WTC11 (cell line): ENCODE data around the gene AFAP1L1. TPM values are rescaled to one million over a fixed set of nuclear protein-coding genes. Genes with fewer than 3 reads are reported as not detected.

Source experiments
- ATAC-seq: fragments of 200-7000 bp; cut with Tn5 transposase; 2 replicates; pipeline ENCODE4 v1.10.0; 2021; ENCODE audit warnings: mild to moderate bottlenecking, moderate library complexity
- CTCF ChIA-PET: fragments of 300-600 bp; sonication (Branson Sonifier 250); formaldehyde crosslinking; loops from one replicate; lab custom pipeline; 2021; ENCODE audit warnings: antibody characterized with exemption; lab: Charles Lee
- POLR2A ChIA-PET: fragments of 350-600 bp; sonication (Branson Sonifier 250); formaldehyde crosslinking; loops from one replicate; lab custom pipeline; 2021; ENCODE audit warnings: antibody characterized with exemption; lab: Charles Lee
- DNase-seq: peaks from one replicate; pipeline ENCODE4 v3.0.0; 2021; ENCODE audit warnings: low spot score
- H3K27ac Mint-ChIP-seq: 2 replicates; pipeline ENCODE4 v1.8.0; 2021; ENCODE audit warnings: mixed read lengths
- H3K27me3 Mint-ChIP-seq: 2 replicates; pipeline ENCODE4 v1.8.0; 2021; ENCODE audit warnings: low read depth, mild to moderate bottlenecking, moderate library complexity, mixed read lengths
- H3K36me3 Mint-ChIP-seq: 2 replicates; pipeline ENCODE4 v1.8.0; 2021; ENCODE audit warnings: mixed read lengths
- H3K4me1 Mint-ChIP-seq: 2 replicates; pipeline ENCODE4 v1.8.0; 2022; ENCODE audit warnings: mixed read lengths
- H3K4me3 Mint-ChIP-seq: 2 replicates; pipeline ENCODE4 v1.8.0; 2021; ENCODE audit warnings: mild to moderate bottlenecking, moderate library complexity, mixed read lengths
- H3K9me3 Mint-ChIP-seq: 2 replicates; pipeline ENCODE4 v1.8.0; 2021; ENCODE audit warnings: mixed read lengths
- CREM ChIP-seq: sonication (generic); formaldehyde crosslinking; IDR thresholded peaks from 2 replicates; pipeline ENCODE4 v1.8.1; 2022; ENCODE audit warnings: mild to moderate bottlenecking, missing genetic modification reagents, moderate library complexity
- ELF4 ChIP-seq: sonication (generic); formaldehyde crosslinking; IDR thresholded peaks from 2 replicates; pipeline ENCODE4 v1.8.1; 2022; ENCODE audit warnings: low read depth, mild to moderate bottlenecking, moderate library complexity, missing genetic modification reagents
- EMX1 ChIP-seq: fragments of 250-450 bp; sonication (Bioruptor Pico); IDR thresholded peaks from 2 replicates; pipeline ENCODE4 v1.8.0; 2021; ENCODE audit warnings: mild to moderate bottlenecking
- JUN ChIP-seq: sonication (generic); formaldehyde crosslinking; IDR thresholded peaks from 2 replicates; pipeline ENCODE4 v1.8.0; 2023; ENCODE audit warnings: mild to moderate bottlenecking, missing genetic modification reagents
- NR1H2 ChIP-seq: sonication (generic); formaldehyde crosslinking; IDR thresholded peaks from 2 replicates; pipeline ENCODE4 v1.9.0; 2021; ENCODE audit warnings: mild to moderate bottlenecking, moderate library complexity, missing genetic modification reagents
- RELA ChIP-seq: sonication (generic); formaldehyde crosslinking; IDR thresholded peaks from 2 replicates; pipeline ENCODE4 v1.8.1; 2022; ENCODE audit warnings: missing genetic modification reagents, mild to moderate bottlenecking, borderline replicate concordance
- TP53 ChIP-seq: sonication (generic); formaldehyde crosslinking; IDR thresholded peaks from 2 replicates; pipeline ENCODE4 v1.8.1; 2023; ENCODE audit warnings: mild to moderate bottlenecking, missing genetic modification reagents
- USF1 ChIP-seq: sonication (generic); formaldehyde crosslinking; IDR thresholded peaks from 2 replicates; pipeline ENCODE4 v1.8.0; 2022; ENCODE audit warnings: mild to moderate bottlenecking, missing genetic modification reagents
- ZNF121 ChIP-seq: sonication (generic); formaldehyde crosslinking; IDR thresholded peaks from 2 replicates; pipeline ENCODE4 v1.8.0; 2023; ENCODE audit warnings: missing genetic modification reagents
- ZNF281 ChIP-seq: sonication (generic); formaldehyde crosslinking; IDR thresholded peaks from 2 replicates; pipeline ENCODE4 v1.8.0; 2023; ENCODE audit warnings: mild to moderate bottlenecking, missing genetic modification reagents
- total RNA-seq: library from RNA; stranded (reverse); gene quantifications from 3 replicates; pipeline ENCODE4 v1.2.3, GENCODE V29; 2021
- TF ChIP-seq, protein P1 (sequence below): sonication (generic); formaldehyde crosslinking; IDR thresholded peaks from 2 replicates; pipeline ENCODE4 v1.8.0; 2023; ENCODE audit warnings: missing genetic modification reagents, mild to moderate bottlenecking, borderline replicate concordance
- TF ChIP-seq, protein P2 (sequence below): sonication (generic); formaldehyde crosslinking; IDR thresholded peaks from 2 replicates; pipeline ENCODE4 v1.8.0; 2022; ENCODE audit warnings: mild to moderate bottlenecking, missing genetic modification reagents
- TF ChIP-seq, protein P3 (sequence below): sonication (generic); formaldehyde crosslinking; IDR thresholded peaks from 2 replicates; pipeline ENCODE4 v1.8.1; 2023; ENCODE audit warnings: mild to moderate bottlenecking, missing genetic modification reagents, moderate library complexity
- TF ChIP-seq, protein P4 (sequence below): fragments of 200-600 bp; IDR thresholded peaks from 2 replicates; pipeline ENCODE4 v1.8.0; 2022; ENCODE audit warnings: antibody characterized with exemption
- TF ChIP-seq, protein P5 (sequence below): sonication (generic); formaldehyde crosslinking; conservative IDR thresholded peaks from 2 replicates; pipeline ENCODE4 v1.8.1; 2023; ENCODE audit warnings: mild to moderate bottlenecking, low read depth, missing genetic modification reagents, moderate library complexity

Gene AFAP1L1
- total RNA-seq, 1 experiment from 2014 or later = 8.4 TPM

GRCh38 chr5:149265597-149265996, 6.1 kb upstream of the AFAP1L1 start (continued):
- TF ChIP-seq, protein P1, sequence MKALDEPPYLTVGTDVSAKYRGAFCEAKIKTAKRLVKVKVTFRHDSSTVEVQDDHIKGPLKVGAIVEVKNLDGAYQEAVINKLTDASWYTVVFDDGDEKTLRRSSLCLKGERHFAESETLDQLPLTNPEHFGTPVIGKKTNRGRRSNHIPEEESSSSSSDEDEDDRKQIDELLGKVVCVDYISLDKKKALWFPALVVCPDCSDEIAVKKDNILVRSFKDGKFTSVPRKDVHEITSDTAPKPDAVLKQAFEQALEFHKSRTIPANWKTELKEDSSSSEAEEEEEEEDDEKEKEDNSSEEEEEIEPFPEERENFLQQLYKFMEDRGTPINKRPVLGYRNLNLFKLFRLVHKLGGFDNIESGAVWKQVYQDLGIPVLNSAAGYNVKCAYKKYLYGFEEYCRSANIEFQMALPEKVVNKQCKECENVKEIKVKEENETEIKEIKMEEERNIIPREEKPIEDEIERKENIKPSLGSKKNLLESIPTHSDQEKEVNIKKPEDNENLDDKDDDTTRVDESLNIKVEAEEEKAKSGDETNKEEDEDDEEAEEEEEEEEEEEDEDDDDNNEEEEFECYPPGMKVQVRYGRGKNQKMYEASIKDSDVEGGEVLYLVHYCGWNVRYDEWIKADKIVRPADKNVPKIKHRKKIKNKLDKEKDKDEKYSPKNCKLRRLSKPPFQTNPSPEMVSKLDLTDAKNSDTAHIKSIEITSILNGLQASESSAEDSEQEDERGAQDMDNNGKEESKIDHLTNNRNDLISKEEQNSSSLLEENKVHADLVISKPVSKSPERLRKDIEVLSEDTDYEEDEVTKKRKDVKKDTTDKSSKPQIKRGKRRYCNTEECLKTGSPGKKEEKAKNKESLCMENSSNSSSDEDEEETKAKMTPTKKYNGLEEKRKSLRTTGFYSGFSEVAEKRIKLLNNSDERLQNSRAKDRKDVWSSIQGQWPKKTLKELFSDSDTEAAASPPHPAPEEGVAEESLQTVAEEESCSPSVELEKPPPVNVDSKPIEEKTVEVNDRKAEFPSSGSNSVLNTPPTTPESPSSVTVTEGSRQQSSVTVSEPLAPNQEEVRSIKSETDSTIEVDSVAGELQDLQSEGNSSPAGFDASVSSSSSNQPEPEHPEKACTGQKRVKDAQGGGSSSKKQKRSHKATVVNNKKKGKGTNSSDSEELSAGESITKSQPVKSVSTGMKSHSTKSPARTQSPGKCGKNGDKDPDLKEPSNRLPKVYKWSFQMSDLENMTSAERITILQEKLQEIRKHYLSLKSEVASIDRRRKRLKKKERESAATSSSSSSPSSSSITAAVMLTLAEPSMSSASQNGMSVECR = no peak
- TF ChIP-seq, protein P2, sequence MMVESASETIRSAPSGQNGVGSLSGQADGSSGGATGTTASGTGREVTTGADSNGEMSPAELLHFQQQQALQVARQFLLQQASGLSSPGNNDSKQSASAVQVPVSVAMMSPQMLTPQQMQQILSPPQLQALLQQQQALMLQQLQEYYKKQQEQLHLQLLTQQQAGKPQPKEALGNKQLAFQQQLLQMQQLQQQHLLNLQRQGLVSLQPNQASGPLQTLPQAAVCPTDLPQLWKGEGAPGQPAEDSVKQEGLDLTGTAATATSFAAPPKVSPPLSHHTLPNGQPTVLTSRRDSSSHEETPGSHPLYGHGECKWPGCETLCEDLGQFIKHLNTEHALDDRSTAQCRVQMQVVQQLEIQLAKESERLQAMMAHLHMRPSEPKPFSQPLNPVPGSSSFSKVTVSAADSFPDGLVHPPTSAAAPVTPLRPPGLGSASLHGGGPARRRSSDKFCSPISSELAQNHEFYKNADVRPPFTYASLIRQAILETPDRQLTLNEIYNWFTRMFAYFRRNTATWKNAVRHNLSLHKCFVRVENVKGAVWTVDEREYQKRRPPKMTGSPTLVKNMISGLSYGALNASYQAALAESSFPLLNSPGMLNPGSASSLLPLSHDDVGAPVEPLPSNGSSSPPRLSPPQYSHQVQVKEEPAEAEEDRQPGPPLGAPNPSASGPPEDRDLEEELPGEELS (CRISPR knock-in tag) = no peak
- no peak for TF ChIP-seq USF1 (CRISPR knock-in tag)
- TF ChIP-seq ZNF121 = no peak
- TF ChIP-seq TP53 (CRISPR knock-in tag) = no peak
- TF ChIP-seq, protein P3, sequence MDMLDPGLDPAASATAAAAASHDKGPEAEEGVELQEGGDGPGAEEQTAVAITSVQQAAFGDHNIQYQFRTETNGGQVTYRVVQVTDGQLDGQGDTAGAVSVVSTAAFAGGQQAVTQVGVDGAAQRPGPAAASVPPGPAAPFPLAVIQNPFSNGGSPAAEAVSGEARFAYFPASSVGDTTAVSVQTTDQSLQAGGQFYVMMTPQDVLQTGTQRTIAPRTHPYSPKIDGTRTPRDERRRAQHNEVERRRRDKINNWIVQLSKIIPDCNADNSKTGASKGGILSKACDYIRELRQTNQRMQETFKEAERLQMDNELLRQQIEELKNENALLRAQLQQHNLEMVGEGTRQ = no peak
- TF ChIP-seq ZNF281 (CRISPR knock-in tag) = no peak
- TF ChIP-seq NR1H2 (CRISPR knock-in tag) = no peak
- no peak for TF ChIP-seq JUN

DNA sequence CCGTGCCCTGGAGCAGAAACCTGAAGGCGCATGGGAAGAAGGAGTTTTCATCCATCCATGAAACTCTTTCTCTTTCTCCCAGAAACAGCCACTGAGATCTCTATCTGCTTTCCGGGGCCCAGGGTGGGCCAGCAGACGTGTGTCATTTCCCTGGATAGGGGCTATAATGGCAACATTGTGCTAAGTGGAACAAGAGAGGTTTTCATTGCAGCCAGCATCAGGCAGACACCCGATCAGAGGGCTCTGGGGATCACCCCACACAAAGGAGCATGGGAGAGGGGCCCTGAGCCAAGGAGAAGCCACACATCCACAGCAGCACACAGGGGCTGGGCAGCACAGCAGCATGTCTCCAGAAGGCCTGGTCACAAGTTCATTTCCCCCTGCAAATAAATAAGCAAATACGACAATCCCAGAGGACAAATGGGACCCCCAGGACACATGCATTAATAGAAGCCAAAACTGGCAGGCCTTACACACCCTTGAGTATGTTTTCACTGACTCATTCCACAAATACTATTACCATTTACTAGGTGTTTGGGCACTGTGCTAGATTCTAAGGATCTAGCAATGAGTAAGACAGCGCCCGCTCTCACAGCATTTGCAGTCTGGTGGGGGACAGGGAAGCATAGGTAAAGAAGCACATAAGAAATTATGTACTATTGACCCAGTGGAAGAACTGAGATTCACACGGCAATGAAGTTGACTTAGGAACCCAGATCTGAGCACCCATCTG, 4.3 kb upstream of the AFAP1L1 start:
- Mint-ChIP-seq H3K27me3 (peaks cover 39% of the 10 kb centered on the region), H3K4me3 (no peak overlapping the region), H3K4me1 (peaks cover 17% of the 10 kb centered on the region), H3K27ac (no peak overlapping the region), H3K36me3 (no peaks in the 10 kb centered on the region), H3K9me3 (no peaks in the 10 kb centered on the region)
- no peak for DNase-seq
- ATAC-seq = no peak
- POLR2A ChIA-PET = no interaction called here
- CTCF ChIA-PET = interaction anchor here (2.2 kb wide), 1 partner anchor 142 kb away, joined by 18 read pairs; no protein-coding TSS in a partner anchor
- TF ChIP-seq, protein P4, sequence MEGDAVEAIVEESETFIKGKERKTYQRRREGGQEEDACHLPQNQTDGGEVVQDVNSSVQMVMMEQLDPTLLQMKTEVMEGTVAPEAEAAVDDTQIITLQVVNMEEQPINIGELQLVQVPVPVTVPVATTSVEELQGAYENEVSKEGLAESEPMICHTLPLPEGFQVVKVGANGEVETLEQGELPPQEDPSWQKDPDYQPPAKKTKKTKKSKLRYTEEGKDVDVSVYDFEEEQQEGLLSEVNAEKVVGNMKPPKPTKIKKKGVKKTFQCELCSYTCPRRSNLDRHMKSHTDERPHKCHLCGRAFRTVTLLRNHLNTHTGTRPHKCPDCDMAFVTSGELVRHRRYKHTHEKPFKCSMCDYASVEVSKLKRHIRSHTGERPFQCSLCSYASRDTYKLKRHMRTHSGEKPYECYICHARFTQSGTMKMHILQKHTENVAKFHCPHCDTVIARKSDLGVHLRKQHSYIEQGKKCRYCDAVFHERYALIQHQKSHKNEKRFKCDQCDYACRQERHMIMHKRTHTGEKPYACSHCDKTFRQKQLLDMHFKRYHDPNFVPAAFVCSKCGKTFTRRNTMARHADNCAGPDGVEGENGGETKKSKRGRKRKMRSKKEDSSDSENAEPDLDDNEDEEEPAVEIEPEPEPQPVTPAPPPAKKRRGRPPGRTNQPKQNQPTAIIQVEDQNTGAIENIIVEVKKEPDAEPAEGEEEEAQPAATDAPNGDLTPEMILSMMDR = no peak
- TF ChIP-seq ZNF121 = no peak
- no peak for TF ChIP-seq EMX1 (CRISPR knock-in tag)
- no peak for TF ChIP-seq JUN
- no peak for TF ChIP-seq ELF4
- TF ChIP-seq ZNF281 (CRISPR knock-in tag) = no peak
- no peak for TF ChIP-seq RELA (CRISPR knock-in tag)
- no peak for TF ChIP-seq CREM (CRISPR knock-in tag)
- TF ChIP-seq, protein P5, sequence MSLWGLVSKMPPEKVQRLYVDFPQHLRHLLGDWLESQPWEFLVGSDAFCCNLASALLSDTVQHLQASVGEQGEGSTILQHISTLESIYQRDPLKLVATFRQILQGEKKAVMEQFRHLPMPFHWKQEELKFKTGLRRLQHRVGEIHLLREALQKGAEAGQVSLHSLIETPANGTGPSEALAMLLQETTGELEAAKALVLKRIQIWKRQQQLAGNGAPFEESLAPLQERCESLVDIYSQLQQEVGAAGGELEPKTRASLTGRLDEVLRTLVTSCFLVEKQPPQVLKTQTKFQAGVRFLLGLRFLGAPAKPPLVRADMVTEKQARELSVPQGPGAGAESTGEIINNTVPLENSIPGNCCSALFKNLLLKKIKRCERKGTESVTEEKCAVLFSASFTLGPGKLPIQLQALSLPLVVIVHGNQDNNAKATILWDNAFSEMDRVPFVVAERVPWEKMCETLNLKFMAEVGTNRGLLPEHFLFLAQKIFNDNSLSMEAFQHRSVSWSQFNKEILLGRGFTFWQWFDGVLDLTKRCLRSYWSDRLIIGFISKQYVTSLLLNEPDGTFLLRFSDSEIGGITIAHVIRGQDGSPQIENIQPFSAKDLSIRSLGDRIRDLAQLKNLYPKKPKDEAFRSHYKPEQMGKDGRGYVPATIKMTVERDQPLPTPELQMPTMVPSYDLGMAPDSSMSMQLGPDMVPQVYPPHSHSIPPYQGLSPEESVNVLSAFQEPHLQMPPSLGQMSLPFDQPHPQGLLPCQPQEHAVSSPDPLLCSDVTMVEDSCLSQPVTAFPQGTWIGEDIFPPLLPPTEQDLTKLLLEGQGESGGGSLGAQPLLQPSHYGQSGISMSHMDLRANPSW (CRISPR knock-in tag) = no peak
